ENCODE results near the gene ARRB2. TPM values are rescaled to one million over a fixed set of nuclear protein-coding genes. Genes with fewer than 3 reads are reported as not detected.

Gene ARRB2
- total and polyA plus RNA-seq, 2 of the 8 experiments (the other 6 are each of a cell fraction or from before 2014, with no cell fraction given) = 72.4 to 101 TPM

- TF ChIP-seq CHD7 (IDR thresholded peaks at IDR 0.05; ENCODE audit: insufficient replicate concordance, low read length) (no peak), HDAC2 (IDR thresholded peaks at IDR 0.05; ENCODE audit: borderline replicate concordance in 1 of 2, low read depth in 2 of 2, low read length in 2 of 2) (no peak), CBX5 (IDR thresholded peaks at IDR 0.05; ENCODE audit: low read depth, low read length) (no peak), SP2 (IDR thresholded peaks at IDR 0.05; ENCODE audit: low read length) (no peak), E2F6 (IDR thresholded peaks at IDR 0.05) (no peak), RAD21 (IDR thresholded peaks at IDR 0.05 in 1 of 2, conservative IDR thresholded peaks at IDR 0.05 in 1 of 2; ENCODE audit: low read depth in 2 of 2, low read length in 2 of 2) (no peak), ATF2 (IDR thresholded peaks at IDR 0.05; ENCODE audit: low read length) (no peak), FOSL1 (IDR thresholded peaks at IDR 0.05; ENCODE audit: insufficient read depth, low read depth, low read length) (no peak)
These were observed 30.8 kb upstream of the ARRB2 start (continued) for GRCh38 chr17:4679658-4680057.

All from H1 (cell line).